MCF 10A (cell line): ENCODE results near the gene PPFIA1. TPM values are rescaled to one million over a fixed set of nuclear protein-coding genes. Genes with fewer than 3 reads are reported as not detected.

Source experiments
- BruUV-seq: library from RNA; stranded (reverse); fragments of 400-500 nt; replicated peaks from 2 replicates; lab custom pipeline; 2021; lab: Mats Ljungman, UMichigan
- CTCF ChIA-PET: fragments of 300-600 bp; sonication (Branson Sonifier 250); formaldehyde crosslinking; extraction: SDS; loops from one replicate; lab custom pipeline; 2021; ENCODE audit warnings: antibody characterized with exemption, inconsistent platforms; lab: Yijun Ruan, JAX
- POLR2A ChIA-PET: fragments of 300-600, 350-650 bp; sonication (Branson Sonifier 250); formaldehyde crosslinking; extraction: SDS; loops from one replicate; lab custom pipeline; 2020; ENCODE audit warnings: antibody characterized with exemption, inconsistent platforms; lab: Yijun Ruan, JAX
- DNase-seq: peaks from one replicate; pipeline ENCODE4 v3.0.0-alpha.2; 2018; ENCODE audit not compliant: unreplicated experiment
- H3K27ac Mint-ChIP-seq: one replicate; pipeline ENCODE4 v1.8.0; 2022; ENCODE audit warnings: mild to moderate bottlenecking, low read depth, mixed read lengths; ENCODE audit not compliant: unreplicated experiment
- H3K27me3 Mint-ChIP-seq: one replicate; pipeline ENCODE4 v1.8.0; 2022; ENCODE audit warnings: mixed read lengths; ENCODE audit not compliant: insufficient read depth, unreplicated experiment
- H3K36me3 Mint-ChIP-seq: one replicate; pipeline ENCODE4 v1.8.0; 2022; ENCODE audit warnings: mild to moderate bottlenecking, moderate library complexity, mixed read lengths; ENCODE audit not compliant: insufficient read depth, unreplicated experiment
- H3K4me1 Mint-ChIP-seq: one replicate; pipeline ENCODE4 v1.8.0; 2022; ENCODE audit warnings: mixed read lengths; ENCODE audit not compliant: insufficient read depth, unreplicated experiment
- H3K4me3 Mint-ChIP-seq: one replicate; pipeline ENCODE4 v1.8.0; 2022; ENCODE audit warnings: mild to moderate bottlenecking, moderate library complexity, mixed read lengths; ENCODE audit not compliant: unreplicated experiment
- H3K9me3 Mint-ChIP-seq: one replicate; pipeline ENCODE4 v1.8.0; 2022; ENCODE audit warnings: mixed read lengths; ENCODE audit not compliant: unreplicated experiment
- CTCF ChIP-seq: fragments of 200-600 bp; IDR thresholded peaks from one replicate; pipeline ENCODE4 v1.8.0; 2022; ENCODE audit warnings: antibody characterized with exemption, mild to moderate bottlenecking; ENCODE audit not compliant: unreplicated experiment
- intact Hi-C: fragments of 100-400 bp; cut with micrococcal nuclease; formaldehyde crosslinking; loops from 2 replicates; pipeline ENCODE4 v1.14.1; 2022
- total RNA-seq: library from RNA; stranded (reverse); gene quantifications from 2 replicates; pipeline ENCODE4 v1.2.3, GENCODE V29; 2022

PPFIA1 gene
- total RNA-seq, 1 experiment from 2014 or later = 78.8 TPM

- Mint-ChIP-seq H3K9me3 (no peaks in the 10 kb centered on the region), H3K27ac (no peak overlapping the region), H3K36me3 (peaks cover 42% of the 10 kb centered on the region), H3K4me1 (no peaks in the 10 kb centered on the region), H3K27me3 (no peaks in the 10 kb centered on the region), H3K4me3 (no peak overlapping the region)
- ChIA-PET POLR2A (no interaction called here), CTCF (interaction anchor here (0.6 kb wide), 1 partner anchor 100 kb away, joined by 3 read pairs; no protein-coding TSS in a partner anchor)
- no TSS peak for BruUV-seq
- TF ChIP-seq CTCF = no peak
- DNase-seq = no peak
- intact Hi-C loops = no loop called here
Measured at GRCh38 chr11:70296681-70297080, 26.2 kb downstream of the PPFIA1 start.

DNA sequence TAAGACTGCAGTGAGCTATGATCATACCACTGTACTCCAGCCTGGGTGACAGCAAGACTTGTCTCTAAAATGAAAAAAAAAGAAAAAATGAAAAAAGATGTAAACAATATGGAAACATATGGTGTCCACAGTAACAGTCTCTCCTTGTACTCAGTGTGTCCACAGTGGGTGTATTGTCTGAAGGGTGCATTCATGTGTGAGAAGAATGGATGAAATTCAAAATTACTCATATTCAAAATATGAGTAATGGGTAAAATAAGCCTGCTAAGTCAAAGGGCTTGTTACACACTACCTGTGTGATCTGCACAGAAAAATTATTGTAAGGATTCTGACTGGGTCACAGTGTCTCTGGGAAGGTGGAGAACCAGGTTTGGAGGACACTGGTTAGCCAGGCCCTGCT, 26.9 kb downstream of the PPFIA1 start:
- no peak for DNase-seq
- Mint-ChIP-seq H3K27ac (no peak overlapping the region), H3K4me1 (no peaks in the 10 kb centered on the region)

DNA sequence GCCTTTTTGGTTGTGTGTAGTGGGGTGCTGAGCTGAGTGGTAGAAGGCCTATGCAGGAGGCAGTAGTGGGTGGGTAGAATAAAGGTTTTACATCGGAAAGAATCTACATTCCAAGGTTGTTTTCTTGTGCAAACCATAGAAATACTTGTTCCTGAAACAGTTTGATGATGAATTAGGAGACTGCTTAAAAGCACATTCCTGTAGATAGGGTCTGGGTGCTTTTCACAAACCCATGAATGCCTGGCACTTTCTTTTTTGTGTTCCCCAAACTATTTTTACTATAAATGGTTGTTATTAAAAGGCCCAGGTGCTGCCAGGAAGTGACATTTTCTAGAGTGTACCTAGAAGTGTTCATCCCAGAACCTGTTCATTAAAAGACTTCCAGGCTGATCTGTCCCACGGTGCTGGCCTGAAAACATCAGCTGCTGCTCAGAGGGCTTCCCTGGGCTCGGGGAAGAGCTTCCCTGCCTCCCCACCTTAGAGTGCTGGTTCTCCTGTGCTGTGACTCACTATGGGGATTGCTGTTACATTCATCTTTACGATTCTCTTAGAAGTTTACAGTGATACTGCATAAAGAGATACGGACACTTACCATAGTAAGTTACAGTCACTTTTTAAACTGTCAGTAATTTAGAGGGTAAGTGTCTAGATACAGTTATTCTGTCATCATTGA, 27.9 kb downstream of the PPFIA1 start:
- Mint-ChIP-seq H3K9me3 (no peaks in the 10 kb centered on the region), H3K27me3 (no peaks in the 10 kb centered on the region), H3K4me1 (no peaks in the 10 kb centered on the region), H3K27ac (no peak overlapping the region), H3K36me3 (peaks cover 35% of the 10 kb centered on the region), H3K4me3 (no peak overlapping the region)
- ChIA-PET POLR2A (no interaction called here), CTCF (no interaction called here)
- DNase-seq = no peak
- BruUV-seq = no TSS peak
- no peak for TF ChIP-seq CTCF
- intact Hi-C loops = no loop called here

More for the DNA sequence above, 26.9 kb downstream of the PPFIA1 start:
- no TSS peak for BruUV-seq
- Mint-ChIP-seq H3K9me3 (no peaks in the 10 kb centered on the region), H3K4me3 (no peak overlapping the region), H3K27me3 (no peaks in the 10 kb centered on the region), H3K36me3 (peaks cover 42% of the 10 kb centered on the region)
- intact Hi-C loops = no loop called here
- no peak for TF ChIP-seq CTCF
- POLR2A ChIA-PET = no interaction called here
- CTCF ChIA-PET = interaction anchor here (0.6 kb wide), 1 partner anchor 101 kb away, joined by 3 read pairs; no protein-coding TSS in a partner anchor

- Mint-ChIP-seq H3K4me3 (no peak overlapping the region), H3K4me1 (no peaks in the 10 kb centered on the region), H3K9me3 (no peaks in the 10 kb centered on the region), H3K36me3 (peaks cover 27% of the 10 kb centered on the region), H3K27me3 (no peaks in the 10 kb centered on the region), H3K27ac (no peak overlapping the region)
- intact Hi-C loops = no loop called here
- no TSS peak for BruUV-seq
- ChIA-PET CTCF (no interaction called here), POLR2A (no interaction called here)
- no peak for DNase-seq
- TF ChIP-seq CTCF = no peak
Measured at GRCh38 chr11:70299636-70300035, 29.1 kb downstream of the PPFIA1 start.
